Measurements from ENCODE around the gene TRIM60. TPM values are rescaled to one million over a fixed set of nuclear protein-coding genes. Genes with fewer than 3 reads are reported as not detected.
"Not testable (repeated sequence)": the region's sequence is repeated elsewhere in the genome, so short reads cannot be mapped to it uniquely, and the experiment has no call there.

Gene TRIM60
- total RNA-seq, 1 donor from 2014 or later: not detected

- no peak overlapping the region for H3K4me3 ChIP-seq (ENCODE audit: low read depth, low read length)
- no peaks in the 10 kb centered on the region for H3K27me3 ChIP-seq (ENCODE audit: control insufficient read depth, insufficient read depth, low read length)
- DNase-seq (ENCODE audit: low read depth): peak; percentile 41
- TF ChIP-seq CTCF (IDR thresholded peaks at IDR 0.05; ENCODE audit: insufficient read depth, low read length, severe bottlenecking): peak; percentile 14
- no peaks in the 10 kb centered on the region for H3K36me3 ChIP-seq (ENCODE audit: control insufficient read depth, insufficient read depth, low read length)
- FAIRE-seq: no peak
These were observed 29.1 kb downstream of the TRIM60 start for GRCh38 chr4:165060938-165061337.

- no peaks in the 10 kb centered on the region for H3K36me3 ChIP-seq (ENCODE audit: control insufficient read depth, insufficient read depth, low read length)
- no peak overlapping the region for H3K4me3 ChIP-seq (ENCODE audit: low read depth, low read length)
- no peaks in the 10 kb centered on the region for H3K27me3 ChIP-seq (ENCODE audit: control insufficient read depth, insufficient read depth, low read length)
- DNase-seq (ENCODE audit: low read depth) (no peak), FAIRE-seq (no peak)
- TF ChIP-seq CTCF (IDR thresholded peaks at IDR 0.05; ENCODE audit: insufficient read depth, low read length, severe bottlenecking): no peak
These were observed 38.8 kb downstream of the TRIM60 start for GRCh38 chr4:165070560-165070959.

- FAIRE-seq; H3K27me3 ChIP-seq (ENCODE audit: control insufficient read depth, insufficient read depth, low read length); DNase-seq (ENCODE audit: low read depth); H3K36me3 ChIP-seq (ENCODE audit: control insufficient read depth, insufficient read depth, low read length); H3K4me3 ChIP-seq (ENCODE audit: low read depth, low read length): not testable (repeated sequence)
These were observed 41.5 kb downstream of the TRIM60 start for GRCh38 chr4:165073346-165073745.

GRCh38 chr4:165077034-165077578, 45.3 kb downstream of the TRIM60 start:
- DNase-seq (ENCODE audit: low read depth): no peak
- FAIRE-seq: no peak
- TF ChIP-seq CTCF (IDR thresholded peaks at IDR 0.05; ENCODE audit: insufficient read depth, low read length, severe bottlenecking): no peak
- H3K27me3 ChIP-seq (ENCODE audit: control insufficient read depth, insufficient read depth, low read length): no peaks in the 10 kb centered on the region
- no peak overlapping the region for H3K4me3 ChIP-seq (ENCODE audit: low read depth, low read length)
- H3K36me3 ChIP-seq (ENCODE audit: control insufficient read depth, insufficient read depth, low read length): no peaks in the 10 kb centered on the region

GRCh38 chr4:165079476-165079875, 47.7 kb downstream of the TRIM60 start:
- no peaks in the 10 kb centered on the region for H3K36me3 ChIP-seq (ENCODE audit: control insufficient read depth, insufficient read depth, low read length)
- DNase-seq (ENCODE audit: low read depth) (peak; percentile 68), FAIRE-seq (peak; percentile 82)
- no peak for TF ChIP-seq CTCF (IDR thresholded peaks at IDR 0.05; ENCODE audit: insufficient read depth, low read length, severe bottlenecking)
- H3K4me3 ChIP-seq (ENCODE audit: low read depth, low read length): no peak overlapping the region
- H3K27me3 ChIP-seq (ENCODE audit: control insufficient read depth, insufficient read depth, low read length): no peaks in the 10 kb centered on the region

- H3K4me3 ChIP-seq (ENCODE audit: low read depth, low read length); H3K36me3 ChIP-seq (ENCODE audit: control insufficient read depth, insufficient read depth, low read length); DNase-seq (ENCODE audit: low read depth); FAIRE-seq; H3K27me3 ChIP-seq (ENCODE audit: control insufficient read depth, insufficient read depth, low read length): not testable (repeated sequence)
These were observed 53.0 kb downstream of the TRIM60 start for GRCh38 chr4:165084787-165085186.

- H3K4me3 ChIP-seq (ENCODE audit: low read depth, low read length): no peak overlapping the region
- FAIRE-seq (no peak), DNase-seq (ENCODE audit: low read depth) (peak; percentile 16)
- H3K27me3 ChIP-seq (ENCODE audit: control insufficient read depth, insufficient read depth, low read length): no peaks in the 10 kb centered on the region
- H3K36me3 ChIP-seq (ENCODE audit: control insufficient read depth, insufficient read depth, low read length): peaks cover 6% of the 10 kb centered on the region
- no peak for TF ChIP-seq CTCF (IDR thresholded peaks at IDR 0.05; ENCODE audit: insufficient read depth, low read length, severe bottlenecking)
These were observed 54.1 kb downstream of the TRIM60 start for GRCh38 chr4:165085946-165086345.

All from bronchial epithelial cell (primary cell).